ENCODE measurements around the gene KIF5C.
A peak's percentile ranks its signal among the peaks of the same experiment; 100 is the strongest.
"Not testable (repeated sequence)": the region's sequence is repeated elsewhere in the genome, so short reads cannot be mapped to it uniquely, and the experiment has no call there.

The KIF5C gene

DNA sequence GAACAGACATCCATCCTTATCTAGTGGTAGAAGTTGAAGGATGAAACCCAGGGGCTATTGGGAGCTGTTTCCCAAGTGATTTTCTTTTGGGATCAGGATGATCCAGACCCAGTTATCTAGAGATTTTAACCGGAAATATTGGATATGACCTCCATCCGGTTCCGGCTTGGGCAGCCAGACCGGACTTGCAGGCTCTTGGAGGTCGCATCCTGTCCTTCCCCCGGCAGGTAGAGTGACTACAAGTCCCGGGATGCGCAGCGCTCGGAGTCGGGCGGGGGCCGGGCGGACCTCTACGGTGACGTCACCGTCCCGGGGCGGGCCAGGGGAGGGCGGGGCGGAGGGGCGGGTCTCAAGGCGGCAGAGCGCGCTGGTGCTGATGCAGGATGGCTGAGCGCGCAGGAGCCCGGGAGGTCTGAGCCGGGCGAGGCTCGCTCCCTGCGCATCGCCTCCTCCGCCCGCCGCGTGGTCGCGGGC, at the start of gene KIF5C:
KIF5C (plus strand) TSS at position 360 of the 474 bp plus-strand sequence. CDS start 391 bp downstream, outside the sequence.
- peak; percentile 81 for DNase-seq (ENCODE audit: low read depth)

DNA sequence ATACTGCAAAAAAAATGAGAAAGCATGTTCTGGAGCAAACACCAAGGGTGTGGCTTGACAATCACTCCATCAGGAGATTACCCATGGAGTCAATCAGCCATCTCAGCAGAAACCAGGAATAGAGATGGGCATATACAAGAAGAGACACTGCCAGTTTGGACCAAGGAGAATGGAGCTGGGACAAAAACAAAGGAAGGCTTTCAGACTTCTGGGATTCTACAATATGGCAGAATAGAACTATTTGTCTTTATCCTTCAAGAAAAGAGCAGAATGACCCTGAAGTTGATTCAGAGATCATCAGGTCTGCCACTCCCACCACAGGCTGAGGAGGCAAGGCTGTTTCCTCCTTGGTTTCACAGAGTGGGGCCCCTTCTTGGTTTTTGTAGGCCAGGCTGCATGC, 48.2 kb upstream of the KIF5C start:
- no peak for DNase-seq (ENCODE audit: low read depth)

DNA sequence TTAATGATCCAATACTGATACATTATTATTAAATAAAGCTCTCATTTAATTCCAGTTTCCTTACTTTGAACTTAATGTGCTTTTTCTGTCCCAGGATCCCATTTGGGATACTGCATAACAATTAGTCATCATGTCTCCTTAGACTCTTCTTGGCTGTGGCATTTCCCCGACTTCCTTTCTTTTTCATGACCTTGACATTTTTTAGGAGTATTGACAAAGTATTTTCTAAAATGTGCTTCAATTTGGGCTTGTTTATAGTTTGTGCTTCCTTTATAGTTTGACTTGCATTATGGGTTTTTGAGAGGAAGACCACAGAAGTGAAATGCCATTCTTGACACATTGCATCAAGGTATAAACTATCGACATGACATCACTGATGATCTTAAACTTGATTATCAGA, 46.1 kb upstream of the KIF5C start:
- no peak for DNase-seq (ENCODE audit: low read depth)

DNA sequence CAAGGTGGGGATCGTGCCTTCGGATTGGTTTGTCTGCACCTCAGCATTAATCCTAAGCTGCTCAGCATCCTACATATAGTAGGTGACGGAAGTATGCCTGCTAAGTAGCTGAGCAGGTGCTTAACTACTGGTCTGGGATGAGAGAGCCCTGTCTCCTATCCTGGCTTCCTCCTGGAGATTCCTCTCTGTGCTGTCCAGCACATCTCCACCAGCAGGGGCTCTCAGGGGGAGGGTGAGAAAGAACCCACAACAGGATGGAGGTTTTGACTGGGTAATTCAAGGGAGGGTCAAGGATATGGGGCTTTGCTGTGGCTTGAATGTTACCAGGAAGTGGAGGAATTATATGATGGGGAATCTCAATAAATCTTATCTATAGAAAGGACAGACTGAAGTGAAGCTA, 45.4 kb upstream of the KIF5C start:
- DNase-seq (ENCODE audit: low read depth) = no peak

DNA sequence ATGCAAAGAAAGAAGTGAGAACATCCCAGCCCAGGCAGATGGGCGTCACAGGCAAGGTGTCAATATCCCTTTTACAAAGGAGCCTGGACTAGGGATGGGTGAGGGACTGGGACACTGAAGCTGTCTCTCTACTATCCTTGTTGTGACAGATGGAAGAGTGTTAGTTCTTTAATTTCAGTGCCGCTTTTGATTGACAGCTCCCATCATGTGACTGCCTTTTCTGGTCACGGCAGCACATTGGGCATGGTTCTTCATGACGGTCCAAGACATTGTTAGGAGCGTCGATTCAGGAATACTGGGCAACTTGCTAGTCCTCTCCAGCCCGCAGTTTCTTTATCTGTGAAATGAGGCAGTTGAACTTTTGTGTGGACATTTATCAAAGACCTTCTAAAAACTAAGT, 42.4 kb upstream of the KIF5C start:
- no peak for DNase-seq (ENCODE audit: low read depth)

DNA sequence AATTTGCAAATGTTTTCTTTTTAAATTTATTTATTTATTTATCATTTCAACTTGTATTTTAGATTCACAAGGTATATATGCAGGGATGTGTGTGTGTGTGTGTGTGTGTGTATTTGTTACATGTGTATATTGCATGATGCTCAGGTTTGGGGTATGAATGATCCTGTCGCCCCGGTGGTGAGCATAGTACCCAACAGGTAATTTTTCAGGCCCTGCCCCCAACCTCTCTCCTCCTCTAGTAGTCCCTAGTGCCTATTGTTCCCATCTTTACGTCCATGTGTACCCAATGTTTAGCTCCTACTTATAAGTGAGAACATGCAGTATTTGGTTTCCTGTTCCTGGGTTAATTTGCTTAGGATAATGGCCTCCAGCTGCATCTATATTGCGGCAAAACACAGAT, 33.0 kb upstream of the KIF5C start:
- DNase-seq (ENCODE audit: low read depth) = no peak

DNA sequence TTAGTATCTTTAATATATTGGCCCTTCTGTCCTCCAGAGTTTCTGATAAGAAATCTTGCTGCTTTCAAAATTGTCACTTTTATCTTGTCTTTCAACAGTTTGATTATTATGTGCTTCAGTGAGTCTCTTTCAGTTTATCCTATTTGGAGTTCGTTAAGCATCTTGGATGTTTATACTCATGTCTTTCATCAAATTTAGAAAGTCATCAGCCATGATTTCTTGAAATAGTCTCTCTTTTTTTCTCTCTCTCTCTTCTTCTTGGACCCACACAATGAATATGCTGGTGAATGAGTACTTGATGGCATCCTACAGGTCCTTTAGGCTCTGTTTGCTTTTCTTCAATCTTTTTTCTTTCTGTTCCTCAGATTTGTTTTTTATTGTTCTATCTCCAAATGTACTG, 26.9 kb upstream of the KIF5C start:
- DNase-seq (ENCODE audit: low read depth) = no peak

DNA sequence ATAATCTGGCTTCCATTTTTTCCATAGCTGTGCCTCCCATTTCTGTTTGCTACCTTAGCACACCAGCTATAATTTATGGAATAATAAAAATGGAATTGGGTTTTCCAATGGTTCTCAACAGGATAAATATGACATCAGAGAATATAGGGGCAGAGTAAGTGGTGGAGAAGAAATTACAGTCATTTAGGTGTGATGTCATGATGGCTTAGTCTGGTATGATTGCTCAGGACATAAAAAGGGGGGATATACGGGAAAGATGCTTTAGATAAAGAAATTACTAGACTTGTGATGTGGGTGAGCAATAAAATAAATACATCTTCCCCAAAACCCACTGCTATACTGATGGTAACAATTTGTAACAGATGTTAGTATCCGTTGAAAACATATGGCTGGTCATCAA, 21.6 kb upstream of the KIF5C start:
- no peak for DNase-seq (ENCODE audit: low read depth)

DNA sequence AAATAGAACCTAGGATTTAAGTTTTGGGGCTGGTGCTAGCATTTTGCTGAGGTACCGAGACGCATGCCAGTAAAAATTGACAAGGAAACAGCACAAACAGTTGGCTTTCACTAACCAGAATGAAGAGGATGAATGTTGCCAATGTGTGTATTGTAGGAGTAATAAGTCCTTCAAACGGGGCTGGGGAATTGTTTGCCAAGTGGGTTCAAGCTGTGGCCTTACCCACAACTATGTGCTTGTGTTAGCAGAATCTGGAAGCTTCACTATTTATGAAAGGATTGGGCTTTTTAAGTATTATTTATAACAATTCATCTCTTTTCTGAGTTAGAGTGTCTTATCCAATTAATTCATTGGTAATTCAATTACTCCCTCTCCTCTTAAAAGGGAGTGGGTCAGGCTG, 15.0 kb upstream of the KIF5C start:
- no peak for DNase-seq (ENCODE audit: low read depth)

DNA sequence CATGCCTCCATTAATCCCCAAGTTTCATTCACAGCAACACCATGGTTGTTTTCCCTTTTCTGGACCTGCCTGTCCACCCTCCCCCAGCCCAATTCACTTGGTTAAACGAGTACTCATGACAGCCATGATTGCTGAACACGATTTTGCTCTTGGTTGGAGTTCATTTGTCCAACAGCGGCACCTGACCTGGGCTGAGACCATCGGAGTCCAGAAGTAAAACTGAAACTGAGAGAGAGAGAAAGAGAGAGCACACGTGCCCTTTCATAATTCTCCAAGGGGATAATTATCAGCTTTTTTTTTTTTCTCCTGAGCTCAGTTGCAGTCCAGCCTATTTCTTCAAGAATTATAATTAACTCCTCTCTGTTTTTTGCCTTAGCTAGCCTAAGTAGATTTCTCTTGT, 13.7 kb upstream of the KIF5C start:
- DNase-seq (ENCODE audit: low read depth) = no peak

DNA sequence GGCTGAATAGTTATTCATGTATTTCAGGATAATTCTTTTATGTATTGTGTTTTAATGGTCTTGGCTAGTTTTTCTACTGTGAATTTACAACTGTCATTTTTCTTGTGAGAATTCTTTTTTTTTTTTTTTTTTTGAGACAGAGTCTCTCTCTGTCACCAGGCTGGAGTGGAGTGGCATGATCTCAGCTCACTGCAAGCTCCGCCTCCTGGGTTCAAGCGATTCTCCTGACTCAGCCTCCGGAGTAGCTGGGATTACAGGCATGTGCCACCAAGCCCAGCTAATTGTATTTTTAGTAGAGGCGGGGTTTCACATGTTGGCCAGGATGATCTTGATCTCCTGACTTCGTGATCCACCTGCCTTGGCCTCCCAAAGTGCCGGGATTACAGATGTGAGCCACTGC, 12.5 kb upstream of the KIF5C start:
- not testable (repeated sequence) for DNase-seq (ENCODE audit: low read depth)

DNA sequence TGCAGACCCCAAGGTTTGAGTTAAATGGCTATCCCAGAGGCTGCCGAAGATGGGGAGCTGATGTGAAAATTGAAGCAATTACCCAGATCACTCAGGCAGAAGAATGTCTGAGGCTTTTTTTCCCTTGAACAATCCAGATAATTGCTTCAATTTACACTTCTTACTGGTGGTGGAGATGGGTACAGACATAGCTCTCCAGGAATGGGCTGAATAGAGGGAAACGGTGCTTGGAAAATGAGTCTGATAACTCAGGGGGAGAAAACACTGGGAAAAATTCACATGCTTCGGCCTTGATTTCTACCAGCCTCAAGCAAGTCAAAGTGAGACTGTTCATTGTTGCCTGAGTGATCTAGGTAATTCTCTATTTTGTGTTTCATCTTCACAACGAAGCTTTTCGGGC, 9.5 kb upstream of the KIF5C start:
- no peak for DNase-seq (ENCODE audit: low read depth)

DNA sequence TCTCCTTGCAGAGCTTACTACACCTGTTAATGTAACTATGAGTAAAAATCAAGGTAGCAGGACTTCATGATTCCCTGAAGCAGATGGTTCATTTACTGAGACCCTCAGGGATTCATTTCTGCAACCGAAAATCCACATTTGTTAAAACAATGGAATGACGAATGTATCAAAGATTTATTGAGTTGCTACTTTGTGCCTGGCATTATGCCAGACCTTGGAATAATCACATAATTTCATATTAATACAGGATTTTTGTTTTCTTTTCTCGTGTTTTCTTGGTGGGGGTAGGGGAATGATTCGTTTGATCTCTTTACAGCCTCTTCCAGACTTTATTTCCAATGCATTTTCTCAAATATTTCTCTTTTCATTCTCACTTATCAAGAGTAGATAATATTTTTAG, 8.9 kb upstream of the KIF5C start:
- no peak for DNase-seq (ENCODE audit: low read depth)

DNA sequence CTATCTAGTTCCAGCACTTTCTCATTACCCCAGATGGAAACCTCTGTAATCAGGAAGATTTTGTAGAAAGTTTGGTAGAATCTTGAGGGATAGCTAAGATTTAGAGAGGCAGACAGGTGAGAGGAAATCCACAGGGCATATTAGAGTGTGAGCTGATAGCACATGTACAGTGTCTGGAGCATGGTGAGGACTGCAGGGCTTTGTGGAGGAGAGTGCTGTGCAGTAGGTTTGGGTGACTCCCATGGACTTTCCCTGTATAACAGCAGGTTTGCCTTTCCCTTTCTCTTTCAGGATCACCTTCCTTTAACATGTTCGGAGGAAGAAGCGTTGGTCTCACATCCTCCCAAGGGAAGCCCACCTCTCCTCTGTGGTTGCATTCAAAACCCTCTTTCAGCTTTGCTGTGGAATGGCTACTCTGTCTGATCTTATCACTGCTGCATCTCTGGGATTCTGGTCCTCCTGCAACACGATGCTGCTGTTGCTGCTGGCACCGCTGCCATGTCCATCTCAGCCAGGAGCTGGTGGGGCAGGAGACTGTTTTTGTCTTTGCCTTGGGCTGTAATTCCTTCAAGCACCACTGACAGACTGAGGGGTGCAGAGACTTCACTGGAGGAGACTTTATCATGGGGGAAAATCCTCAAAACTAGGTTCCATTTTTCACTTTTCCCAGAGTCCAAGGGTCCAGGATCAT, 7.8 kb upstream of the KIF5C start:
- no peak for DNase-seq (ENCODE audit: low read depth)

DNA sequence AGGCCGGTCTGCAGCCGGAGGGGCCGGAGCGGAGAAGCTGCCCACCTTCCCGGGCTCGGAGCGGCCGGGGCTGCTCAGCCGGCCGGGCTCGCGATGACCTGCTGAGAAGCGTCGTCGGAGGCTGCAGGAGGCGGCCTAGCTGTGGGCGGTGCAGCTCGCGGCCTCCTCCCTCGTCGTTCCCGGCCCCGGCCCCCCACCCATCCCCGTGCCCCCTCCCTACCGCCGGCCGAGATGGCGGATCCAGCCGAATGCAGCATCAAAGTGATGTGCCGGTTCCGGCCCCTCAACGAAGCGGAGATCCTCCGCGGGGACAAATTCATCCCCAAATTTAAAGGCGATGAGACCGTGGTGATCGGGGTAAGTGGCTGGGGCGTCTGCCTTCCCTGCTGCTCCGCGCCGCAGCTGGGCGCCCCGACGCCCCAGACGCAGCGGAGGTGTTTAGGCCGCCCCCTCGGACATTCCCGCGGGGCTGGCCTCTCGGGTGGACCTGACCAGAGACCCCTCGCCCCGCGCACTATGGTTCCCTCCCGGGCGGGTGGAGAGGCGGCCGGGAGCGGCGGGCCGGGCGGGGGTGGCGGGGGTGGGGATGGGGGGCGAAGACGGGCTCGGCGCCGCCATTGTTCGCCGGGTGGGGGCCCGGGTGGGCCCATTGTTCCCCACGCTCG, 492 bp downstream of the KIF5C start:
- no peak for DNase-seq (ENCODE audit: low read depth)

DNA sequence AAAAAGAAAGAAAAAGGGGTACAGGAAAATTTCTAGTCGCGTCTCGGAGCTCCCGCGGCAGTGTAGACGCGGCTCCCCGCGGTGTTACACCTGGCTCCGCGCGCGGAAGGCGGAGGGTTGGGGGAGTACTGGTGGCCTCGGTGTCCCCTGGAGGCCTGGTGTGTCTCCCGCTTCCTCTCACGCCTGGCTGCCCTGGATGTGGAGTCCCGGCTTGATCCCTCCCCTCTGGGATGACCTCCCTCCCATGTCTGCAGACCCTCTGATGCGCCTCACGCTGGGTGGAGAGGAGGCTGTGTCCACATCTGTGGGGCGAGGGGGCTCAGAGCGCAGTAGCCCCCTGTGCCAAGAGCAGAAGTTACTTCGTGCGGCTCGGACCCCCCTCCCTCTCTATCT, 1.2 kb downstream of the KIF5C start:
- DNase-seq (ENCODE audit: low read depth) = no peak

DNA sequence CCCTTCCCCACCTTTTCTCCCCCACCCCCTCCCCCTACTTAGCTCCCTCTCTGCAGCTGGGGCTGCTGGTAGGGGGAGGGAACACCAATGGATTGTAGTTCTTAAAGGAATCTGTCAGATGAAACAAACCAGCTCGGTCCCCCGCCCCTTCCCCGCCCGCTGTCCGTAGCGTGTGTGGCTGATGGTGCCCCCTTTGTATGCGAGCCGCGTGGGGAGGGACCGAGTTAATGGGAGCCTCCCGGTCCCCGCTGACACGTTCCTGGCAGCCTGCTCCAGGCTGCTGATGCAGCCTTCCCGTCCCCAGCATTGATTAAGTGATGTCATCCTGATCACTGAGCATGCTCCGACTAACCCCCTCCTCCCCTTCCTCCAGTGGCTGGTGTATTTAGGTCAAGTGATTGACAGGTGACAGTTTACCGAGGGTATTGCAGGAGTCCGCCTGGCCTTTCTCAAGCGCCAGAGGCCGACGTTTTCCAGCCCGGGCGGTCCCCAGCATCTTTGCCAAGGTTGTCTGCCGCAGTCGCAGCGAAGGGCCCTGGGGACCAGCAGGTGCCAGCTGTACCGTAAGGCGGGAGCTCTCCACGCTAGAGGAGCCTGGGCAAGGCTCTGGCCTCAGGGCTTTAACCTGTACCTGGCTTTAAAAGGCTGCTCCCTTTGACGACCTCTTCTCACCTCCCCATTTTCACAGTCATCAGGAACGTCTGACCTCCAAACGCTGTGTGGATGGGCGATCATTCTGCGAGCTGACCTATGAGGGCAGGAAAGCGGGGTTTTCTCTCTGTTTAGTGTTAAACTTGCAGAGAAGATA, 1.8 kb downstream of the KIF5C start:
- no peak for DNase-seq (ENCODE audit: low read depth)

DNA sequence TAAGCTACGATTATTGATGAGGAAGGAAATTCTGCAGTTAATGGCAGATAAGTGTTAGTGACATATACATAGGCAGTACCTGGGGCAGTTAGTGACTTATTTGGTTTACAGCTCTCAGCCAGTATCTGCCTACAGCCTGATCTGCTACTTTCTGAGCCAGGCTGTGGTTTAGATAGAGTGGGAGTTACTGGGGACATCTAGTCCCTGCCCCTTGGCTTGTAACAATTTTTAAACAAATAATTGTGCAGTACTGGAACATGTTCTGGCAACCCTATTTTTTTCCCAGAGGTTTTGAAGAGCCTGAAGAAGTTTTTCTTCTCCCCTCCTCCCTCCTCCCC, 2.3 kb downstream of the KIF5C start:
- no peak for DNase-seq (ENCODE audit: low read depth)

DNA sequence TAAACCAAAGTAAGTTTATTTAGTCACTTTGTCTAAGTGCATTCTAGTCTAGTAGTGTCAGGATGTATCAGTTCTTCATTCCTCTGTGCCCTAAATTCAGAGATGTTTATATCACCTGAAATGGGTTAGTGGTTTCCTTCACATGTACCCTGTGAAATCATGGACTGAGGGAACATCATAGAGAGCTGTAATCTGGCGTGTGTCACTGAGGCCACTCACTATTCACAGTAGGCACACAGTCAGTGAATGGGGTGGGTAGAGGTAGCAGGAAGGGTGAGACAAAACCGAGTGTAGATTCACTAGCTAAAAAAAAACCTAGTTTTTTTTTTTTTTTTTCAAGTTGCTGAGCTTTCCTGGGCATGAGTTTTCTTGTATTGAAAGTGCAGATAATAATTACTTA, 5.6 kb downstream of the KIF5C start:
- no peak for DNase-seq (ENCODE audit: low read depth)

DNA sequence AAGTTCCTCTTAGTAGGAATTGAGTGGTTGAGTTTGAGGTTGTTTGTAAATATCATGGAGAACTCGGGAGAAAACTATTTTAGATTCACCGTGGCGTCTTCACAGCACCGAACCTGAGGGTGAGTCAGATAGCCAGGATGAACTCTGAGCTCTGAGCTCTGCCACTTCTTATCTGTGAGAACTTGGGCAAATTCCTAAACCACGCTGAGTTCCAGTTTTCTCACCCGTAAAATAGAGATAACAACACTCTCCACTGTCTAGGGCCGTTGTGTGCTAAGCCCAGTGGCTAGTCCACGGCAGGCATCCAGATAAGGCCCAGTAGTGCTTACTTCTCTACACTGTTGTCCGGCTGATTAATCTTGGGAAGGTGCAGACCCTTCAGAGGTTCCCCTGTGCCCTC, 7.0 kb downstream of the KIF5C start:
- no peak for DNase-seq (ENCODE audit: low read depth)

DNA sequence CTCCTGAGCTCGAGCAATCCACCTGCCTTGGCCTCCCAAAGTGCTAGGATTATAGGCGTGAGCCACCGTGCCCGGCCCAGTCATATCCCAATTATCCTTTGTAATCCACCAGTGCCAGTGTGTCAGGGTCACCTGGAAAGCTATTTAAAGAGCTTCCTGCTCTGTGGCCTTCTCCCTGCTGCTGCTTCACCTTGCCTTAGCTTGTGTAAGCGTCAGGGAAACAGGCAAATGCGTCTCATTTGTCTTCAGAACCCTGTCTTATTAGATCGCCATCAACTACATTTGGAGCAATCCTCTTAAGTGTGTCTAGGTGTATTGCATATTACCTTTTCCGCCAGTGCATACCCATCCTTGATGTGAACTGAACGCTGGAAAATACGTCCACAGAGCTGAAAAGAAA, 10.2 kb downstream of the KIF5C start:
- no peak for DNase-seq (ENCODE audit: low read depth)

DNA sequence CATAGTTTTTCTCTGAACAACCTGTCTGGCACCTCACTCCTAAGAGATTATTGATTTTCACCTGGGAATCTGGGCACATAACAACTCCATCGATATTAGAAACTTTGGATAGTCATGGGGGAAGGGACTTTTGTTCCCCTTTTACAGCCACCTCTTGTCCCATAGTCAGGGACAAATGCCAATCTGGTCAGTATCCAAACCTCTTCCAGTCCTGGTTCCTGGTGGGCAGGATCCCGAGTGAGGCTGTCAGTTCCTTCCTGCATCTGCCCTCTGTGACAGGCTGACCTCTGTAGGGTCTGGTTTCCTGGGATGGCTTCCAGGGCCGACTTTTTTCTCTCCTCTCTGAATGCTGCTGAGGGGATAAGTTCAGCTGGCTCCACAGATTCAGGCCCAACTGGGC, 11.0 kb downstream of the KIF5C start:
- DNase-seq (ENCODE audit: low read depth) = no peak

DNA sequence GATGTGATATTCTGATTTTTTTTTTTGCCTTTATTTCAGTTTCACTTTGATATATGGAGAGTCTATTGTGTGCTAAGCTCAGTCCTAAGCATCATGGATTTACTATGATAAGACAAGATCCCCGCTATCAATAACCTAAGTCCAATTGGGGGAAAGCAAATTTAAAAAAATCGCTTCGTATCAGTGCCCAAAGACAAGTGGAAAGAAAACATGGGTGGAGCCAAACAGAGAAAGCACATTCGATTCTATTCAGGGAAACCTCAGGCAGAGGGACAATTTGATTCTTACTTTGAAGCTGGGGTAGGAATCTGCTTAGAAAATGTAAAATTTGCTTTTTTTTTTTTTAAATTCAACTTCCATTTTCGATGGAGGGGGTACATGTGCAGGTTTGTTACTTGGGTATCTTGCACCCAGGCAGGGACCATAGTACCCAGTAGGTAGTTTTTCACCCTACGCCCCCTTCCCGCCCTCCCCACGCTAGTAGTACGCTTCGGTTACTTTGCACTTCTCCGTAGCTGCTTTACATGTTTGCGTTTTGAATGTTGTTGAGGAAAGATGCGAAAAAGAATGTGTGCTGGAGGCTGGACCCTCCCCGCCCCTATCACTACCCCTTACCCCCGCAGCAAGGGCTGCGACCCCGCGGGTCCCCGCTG, 12.4 kb downstream of the KIF5C start:
- no peak for DNase-seq (ENCODE audit: low read depth)

Measured in stimulated activated CD8-positive, alpha-beta memory T cell treated with anti-CD3 and anti-CD28 coated beads, Interleukin-12 subunit alpha, Interleukin-12 subunit beta, amount 100 ng/mL, for 1 hour (primary cell).